ENCODE results near the gene HSD17B8. TPM values are rescaled to one million over a fixed set of nuclear protein-coding genes. Genes with fewer than 3 reads are reported as not detected.

HSD17B8 gene
- total RNA-seq, 3 donors from 2014 or later: 11.7 to 20.1 (median 19.4) TPM

DNA sequence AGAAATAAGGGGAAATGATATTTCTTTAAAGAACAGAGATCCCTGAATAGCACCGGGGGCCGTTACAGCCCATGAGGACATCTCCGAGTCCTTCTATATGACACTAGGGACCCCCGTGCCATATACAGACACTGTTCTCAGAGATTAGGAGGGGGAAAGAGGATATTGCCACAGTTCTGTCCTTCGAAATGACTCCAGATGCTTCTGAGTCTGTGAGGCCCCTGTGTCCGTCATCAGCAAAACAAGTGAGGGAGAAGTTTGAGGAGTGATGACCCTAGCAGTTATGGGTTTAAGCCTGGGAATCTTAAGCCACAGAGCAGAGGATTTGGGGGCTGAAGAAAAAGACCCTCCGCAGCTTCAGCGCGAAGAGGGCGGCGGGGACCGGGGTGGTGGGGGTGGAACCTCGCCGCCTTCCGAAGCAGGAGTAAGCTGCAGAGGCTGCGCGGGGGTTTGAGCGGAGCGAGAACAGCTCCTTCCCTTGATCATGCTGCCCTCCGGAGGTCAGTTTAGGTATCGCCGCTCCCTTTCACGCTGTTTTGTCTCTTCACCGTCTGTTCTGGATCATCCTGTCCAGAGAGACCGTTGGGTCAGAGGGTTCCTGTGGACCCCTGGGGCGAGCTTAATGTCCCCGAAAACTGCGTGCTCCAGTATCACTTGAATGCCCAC is 43.7 kb downstream of the HSD17B8 start:
- H3K36me3 Mint-ChIP-seq (ENCODE audit: insufficient read depth): peaks cover 11% of the 10 kb centered on the region
- no peaks in the 10 kb centered on the region for H3K9me3 Mint-ChIP-seq
- H3K27me3 Mint-ChIP-seq (ENCODE audit: low read depth): no peaks in the 10 kb centered on the region
- H3K4me3 Mint-ChIP-seq: peak overlapping the region; percentile 89
- peak; percentile 92 for DNase-seq
- peaks cover 36% of the 10 kb centered on the region for H3K4me1 Mint-ChIP-seq (ENCODE audit: low read depth)
- peak; percentile 42 to 44 for ATAC-seq

DNA sequence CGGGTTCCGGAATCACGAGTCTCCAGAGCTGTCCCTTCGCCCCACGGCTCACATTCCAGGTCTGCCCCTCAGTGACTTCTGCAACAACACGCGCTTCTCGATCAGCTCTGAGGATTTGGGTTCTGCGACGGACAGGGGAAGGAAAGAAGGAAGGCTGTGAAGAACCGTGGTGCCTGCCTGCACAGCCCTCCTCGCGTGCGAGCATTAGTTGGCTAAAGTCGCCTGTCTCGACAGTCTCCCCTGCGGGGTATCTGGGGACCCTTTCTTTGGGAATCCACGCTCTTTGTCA is 44.1 kb downstream of the HSD17B8 start:
- Mint-ChIP-seq H3K4me3 (peak overlapping the region; percentile 89), H3K27me3 (ENCODE audit: low read depth) (no peaks in the 10 kb centered on the region), H3K4me1 (ENCODE audit: low read depth) (peaks cover 36% of the 10 kb centered on the region), H3K36me3 (ENCODE audit: insufficient read depth) (peaks cover 11% of the 10 kb centered on the region), H3K9me3 (no peaks in the 10 kb centered on the region)
- DNase-seq (no peak), ATAC-seq (peak; percentile 16 to 20)

DNA sequence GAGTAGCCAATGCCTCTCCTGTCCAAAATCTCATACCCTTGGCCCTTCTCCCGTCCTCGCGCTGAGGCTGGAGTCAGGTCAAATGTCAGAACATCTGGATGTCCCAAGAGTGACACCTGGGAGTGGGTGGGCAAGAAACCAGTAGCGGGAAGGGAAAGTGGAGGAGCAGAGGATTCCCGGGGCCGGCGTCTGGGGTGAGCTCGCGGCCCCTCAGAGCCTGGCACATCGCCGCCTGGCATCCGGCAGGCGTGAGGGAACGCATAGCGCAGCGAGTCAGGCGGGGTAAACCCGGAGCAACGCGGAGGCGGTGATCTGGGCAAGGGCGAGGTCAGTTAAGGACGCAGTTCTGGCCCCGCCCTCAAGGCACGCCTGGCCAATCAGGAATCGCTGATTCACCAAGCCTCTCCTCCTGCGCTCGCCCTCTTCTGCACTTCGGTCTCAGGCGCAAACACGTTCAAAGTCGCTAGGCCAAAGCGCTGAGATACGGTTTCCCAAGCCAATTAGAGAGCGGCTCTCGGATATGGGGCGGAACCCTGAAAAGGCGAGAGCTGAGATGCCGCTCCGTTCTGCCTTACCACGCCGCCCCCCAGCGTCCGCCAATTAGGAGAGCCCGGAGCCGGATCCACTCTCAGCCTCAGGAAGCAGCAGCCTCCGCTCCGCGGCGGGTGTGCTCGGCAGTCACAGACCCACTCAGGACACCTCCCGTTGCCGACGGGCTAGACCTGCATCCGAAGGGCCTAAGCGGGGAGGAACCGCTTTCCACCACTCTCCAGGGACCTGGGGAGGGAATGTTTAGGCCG is 44.7 kb downstream of the HSD17B8 start:
- H3K4me3 Mint-ChIP-seq: peak overlapping the region; percentile 89
- peak; percentile 90 for DNase-seq
- H3K9me3 Mint-ChIP-seq: no peaks in the 10 kb centered on the region
- peak; percentile 90 to 92 for ATAC-seq
- peaks cover 36% of the 10 kb centered on the region for H3K4me1 Mint-ChIP-seq (ENCODE audit: low read depth)
- no peaks in the 10 kb centered on the region for H3K27me3 Mint-ChIP-seq (ENCODE audit: low read depth)
- H3K36me3 Mint-ChIP-seq (ENCODE audit: insufficient read depth): peaks cover 11% of the 10 kb centered on the region

DNA sequence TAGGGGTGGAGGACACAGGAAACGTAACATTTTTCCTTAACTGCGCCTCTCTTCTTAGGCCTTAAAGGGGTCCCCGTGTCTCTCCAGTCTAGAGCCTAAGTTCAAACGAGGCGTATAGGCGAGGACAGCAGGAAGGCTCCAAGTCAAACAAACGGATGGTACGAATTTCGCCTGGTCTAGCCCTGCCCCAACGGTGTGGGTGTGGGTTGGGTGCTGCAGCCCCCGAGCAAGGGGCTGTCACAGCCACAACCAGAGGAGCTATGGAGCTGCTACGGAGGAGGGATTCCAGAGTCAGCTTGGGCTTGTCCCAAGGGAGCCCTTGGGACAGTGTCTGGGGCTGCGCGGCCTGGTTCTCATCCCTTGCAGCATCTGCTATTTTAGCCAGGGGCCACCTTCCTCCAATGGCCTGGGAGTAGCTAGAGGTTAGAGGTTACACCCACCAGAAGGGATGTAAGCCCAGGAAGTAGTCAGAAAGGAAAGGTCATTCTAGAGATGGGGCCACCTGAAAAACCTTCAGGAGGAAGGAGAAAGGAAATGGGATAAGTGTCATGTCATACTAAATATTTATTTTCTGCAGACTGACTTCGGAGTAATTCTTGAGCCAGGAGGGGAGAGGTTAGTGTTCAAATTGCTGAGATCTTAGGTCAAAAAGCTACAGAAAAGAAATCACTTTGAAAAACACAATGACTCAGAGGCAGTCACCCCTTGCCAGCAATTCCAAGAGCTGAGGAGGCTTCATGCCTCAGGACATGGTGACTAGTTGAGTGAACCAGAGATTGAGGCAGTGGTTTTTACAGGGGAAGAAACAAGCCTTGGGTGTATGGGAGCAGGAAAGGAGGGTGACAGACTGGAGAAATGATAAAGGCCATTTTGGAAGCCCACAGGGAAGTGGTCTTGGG is 45.5 kb downstream of the HSD17B8 start:
- no peak for ATAC-seq
- no peak for DNase-seq
- Mint-ChIP-seq H3K9me3 (no peaks in the 10 kb centered on the region), H3K27me3 (ENCODE audit: low read depth) (no peaks in the 10 kb centered on the region), H3K4me1 (ENCODE audit: low read depth) (peaks cover 36% of the 10 kb centered on the region), H3K4me3 (peak overlapping the region; percentile 89), H3K36me3 (ENCODE audit: insufficient read depth) (peaks cover 11% of the 10 kb centered on the region)

DNA sequence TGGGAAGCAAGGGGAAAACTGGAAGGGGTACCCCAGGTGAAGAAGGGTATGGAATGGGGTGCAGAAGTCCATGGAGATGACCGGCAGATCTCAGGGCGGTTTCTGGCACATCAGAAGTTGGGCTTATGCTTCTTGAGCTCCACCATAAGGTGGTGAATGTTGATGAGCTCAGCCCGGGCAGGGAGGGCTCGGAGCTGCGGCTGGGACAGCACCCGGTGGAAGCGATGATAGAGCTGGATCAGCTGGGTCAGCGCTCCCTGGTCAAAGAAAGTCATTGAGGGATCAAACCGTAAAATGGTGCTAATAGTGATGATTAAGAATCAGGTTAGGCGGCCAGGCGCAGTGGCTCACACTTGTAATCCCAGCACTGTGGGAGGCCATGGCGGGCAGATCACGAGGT is 46.3 kb downstream of the HSD17B8 start:
- no peak for DNase-seq
- no peaks in the 10 kb centered on the region for H3K27me3 Mint-ChIP-seq (ENCODE audit: low read depth)
- H3K4me1 Mint-ChIP-seq (ENCODE audit: low read depth): peaks cover 36% of the 10 kb centered on the region
- peaks cover 11% of the 10 kb centered on the region for H3K36me3 Mint-ChIP-seq (ENCODE audit: insufficient read depth)
- H3K4me3 Mint-ChIP-seq: peak overlapping the region; percentile 89
- no peak for ATAC-seq
- no peaks in the 10 kb centered on the region for H3K9me3 Mint-ChIP-seq

DNA sequence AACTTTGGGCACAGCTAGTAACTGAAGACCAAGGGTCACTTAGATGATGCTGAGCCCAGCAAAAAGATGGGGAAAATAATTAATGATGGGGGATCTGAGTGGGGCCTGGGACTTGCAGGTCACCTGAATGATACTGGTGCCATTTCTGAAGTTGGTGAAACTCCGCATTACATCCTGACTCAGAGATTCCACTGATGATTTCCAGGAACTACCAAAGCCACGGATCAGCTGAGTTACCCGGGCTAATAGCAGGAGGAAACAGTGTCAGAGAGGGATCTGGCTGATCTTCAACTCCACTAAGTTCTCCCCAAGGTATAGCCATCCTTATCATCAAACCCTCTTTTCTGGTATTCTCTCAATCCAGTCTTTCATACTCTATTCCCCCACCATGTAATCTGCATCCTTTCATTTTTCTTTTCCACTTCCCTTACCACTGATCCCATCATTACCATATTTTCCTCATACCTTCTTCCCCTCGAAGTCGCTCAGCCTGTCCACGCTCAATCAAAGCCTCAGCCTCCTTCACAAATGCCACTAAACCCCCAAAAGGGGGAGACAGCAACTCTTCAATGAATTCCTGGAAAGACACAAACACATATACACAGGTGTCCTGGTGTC is 47.0 kb downstream of the HSD17B8 start:
- ATAC-seq (no peak), DNase-seq (no peak)
- no peaks in the 10 kb centered on the region for H3K27me3 Mint-ChIP-seq (ENCODE audit: low read depth)
- peaks cover 36% of the 10 kb centered on the region for H3K4me1 Mint-ChIP-seq (ENCODE audit: low read depth)
- H3K36me3 Mint-ChIP-seq (ENCODE audit: insufficient read depth): peaks cover 11% of the 10 kb centered on the region
- no peaks in the 10 kb centered on the region for H3K9me3 Mint-ChIP-seq
- peak overlapping the region; percentile 7 for H3K4me3 Mint-ChIP-seq

DNA sequence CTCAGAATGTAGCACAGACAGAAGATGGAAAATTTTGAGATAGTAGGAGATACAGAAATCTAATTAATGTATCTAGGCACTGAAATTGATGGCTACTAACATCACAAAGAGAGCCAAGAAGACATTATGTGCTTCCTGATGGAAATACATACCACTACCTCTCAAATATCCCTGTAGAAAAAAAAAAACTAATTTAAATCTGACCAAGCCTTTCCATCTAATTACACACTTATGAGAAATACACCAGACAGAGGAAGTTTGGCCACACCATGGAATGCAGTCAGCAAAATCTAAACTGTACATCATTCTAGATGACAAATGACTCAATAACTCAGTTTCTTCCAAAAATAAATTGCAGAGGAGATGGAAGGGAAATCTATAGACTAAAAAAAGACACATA is 48.3 kb downstream of the HSD17B8 start:
- no peaks in the 10 kb centered on the region for H3K9me3 Mint-ChIP-seq
- peaks cover 11% of the 10 kb centered on the region for H3K36me3 Mint-ChIP-seq (ENCODE audit: insufficient read depth)
- H3K4me3 Mint-ChIP-seq: no peak overlapping the region
- ATAC-seq: no peak
- no peaks in the 10 kb centered on the region for H3K27me3 Mint-ChIP-seq (ENCODE audit: low read depth)
- no peak for DNase-seq
- H3K4me1 Mint-ChIP-seq (ENCODE audit: low read depth): peaks cover 36% of the 10 kb centered on the region

DNA sequence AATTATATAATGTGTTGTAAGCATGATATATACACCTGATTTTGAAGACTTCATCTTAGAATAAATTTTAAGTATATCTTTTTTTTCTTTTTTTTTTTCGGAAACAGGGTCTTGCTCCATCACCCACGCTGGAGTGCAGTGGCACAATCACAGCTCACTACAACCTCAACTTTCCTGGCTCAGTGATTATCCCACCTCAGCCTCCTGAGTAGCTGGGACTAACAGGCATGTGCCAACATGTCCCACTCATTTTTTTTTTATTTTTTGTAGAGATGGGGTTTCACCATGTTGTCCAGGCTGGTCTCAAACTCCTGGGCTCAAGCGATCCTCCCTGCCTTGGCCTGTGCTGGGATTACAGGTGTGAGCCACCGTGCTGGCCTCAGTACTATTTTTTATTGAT is 50.1 kb downstream of the HSD17B8 start:
- Mint-ChIP-seq H3K4me3 (no peak overlapping the region), H3K9me3 (no peaks in the 10 kb centered on the region), H3K27me3 (ENCODE audit: low read depth) (no peaks in the 10 kb centered on the region), H3K4me1 (ENCODE audit: low read depth) (peaks cover 23% of the 10 kb centered on the region), H3K36me3 (ENCODE audit: insufficient read depth) (peaks cover 11% of the 10 kb centered on the region)
- DNase-seq: no peak
- no peak for ATAC-seq

Other genes starting within 250 kb of the HSD17B8 start
- 100 to 1,000 TPM; 338 to 358 (median 348) TPM for gene BRD2, start 236.1 kb upstream of the HSD17B8 start, total RNA-seq
- 1 to 10 TPM; 2.0 to 2.1 (median 2.1) TPM for gene HLA-DOA, start 195.1 kb upstream of the HSD17B8 start, total RNA-seq
- 10 to 100 TPM; 18.0 to 31.5 (median 19.8) TPM for gene HLA-DPA1, start 131.0 kb upstream of the HSD17B8 start, total RNA-seq
- gene HLA-DPB1, start 128.7 kb upstream of the HSD17B8 start, total RNA-seq: 1 to 10 TPM; 6.0 to 9.8 (median 6.3) TPM
- under 1 TPM; 0.48 to 0.98 (median 0.60) TPM for gene COL11A2, start 12.2 kb upstream of the HSD17B8 start, total RNA-seq
- gene RXRB, start 4.0 kb upstream of the HSD17B8 start, total RNA-seq: 10 to 100 TPM; 55.2 to 62.3 (median 60.8) TPM
- 10 to 100 TPM; 68.7 to 78.3 (median 72.1) TPM for gene SLC39A7, start 3.8 kb upstream of the HSD17B8 start, total RNA-seq
- gene RING1, start 3.8 kb downstream of the HSD17B8 start, total RNA-seq: 10 to 100 TPM; 64.7 to 66.5 (median 66.3) TPM
- gene VPS52, start 67.2 kb downstream of the HSD17B8 start, total RNA-seq: 10 to 100 TPM; 51.2 to 65.4 (median 63.5) TPM
- gene RPS18, start 67.4 kb downstream of the HSD17B8 start, total RNA-seq: 1,000 to 10,000 TPM; 4,231 to 4,415 (median 4,409) TPM
- 1 to 10 TPM; 2.6 to 3.8 (median 3.7) TPM for gene B3GALT4, start 72.5 kb downstream of the HSD17B8 start, total RNA-seq
- gene WDR46, start 84.6 kb downstream of the HSD17B8 start, total RNA-seq: 100 to 1,000 TPM; 188 to 198 (median 197) TPM
- 100 to 1,000 TPM; 153 to 157 (median 153) TPM for gene PFDN6, start 84.9 kb downstream of the HSD17B8 start, total RNA-seq
- gene RGL2, start 94.3 kb downstream of the HSD17B8 start, total RNA-seq: 10 to 100 TPM; 11.6 to 15.8 (median 15.4) TPM
- gene TAPBP, start 109.4 kb downstream of the HSD17B8 start, total RNA-seq: 100 to 1,000 TPM; 265 to 315 (median 301) TPM
- gene ZBTB22, start 113.1 kb downstream of the HSD17B8 start, total RNA-seq: 1 to 10 TPM; 6.1 to 9.4 (median 8.9) TPM
- 10 to 100 TPM; 73.6 to 88.5 (median 81.5) TPM for gene DAXX, start 118.3 kb downstream of the HSD17B8 start, total RNA-seq
- gene KIFC1, start 187.2 kb downstream of the HSD17B8 start, total RNA-seq: 1 to 10 TPM; 7.3 to 8.3 (median 7.4) TPM
- gene PHF1, start 206.4 kb downstream of the HSD17B8 start, total RNA-seq: 10 to 100 TPM; 24.4 to 29.4 (median 26.8) TPM
- 10 to 100 TPM; 76.6 to 84.5 (median 79.2) TPM for gene CUTA, start 213.5 kb downstream of the HSD17B8 start, total RNA-seq
- gene SYNGAP1, start 215.4 kb downstream of the HSD17B8 start, total RNA-seq: 10 to 100 TPM; 18.6 to 23.4 (median 20.2) TPM
- 10 to 100 TPM; 22.9 to 23.4 (median 22.9) TPM for gene ZBTB9, start 249.9 kb downstream of the HSD17B8 start, total RNA-seq